GM23248 (cell line): ENCODE measurements around the gene HOXB3. TPM values are rescaled to one million over a fixed set of nuclear protein-coding genes. Genes with fewer than 3 reads are reported as not detected.

Experiments used
- DNase-seq: peaks from one replicate; pipeline ENCODE4 v3.0.0-alpha.2; 2015
- H2AFZ ChIP-seq: fragments of 200-600 bp; sonication (generic); 2 replicates; pipeline ENCODE4 v1.6.1; 2016; ENCODE audit warnings: antibody characterized with exemption
- H3F3A ChIP-seq: fragments of 200-600 bp; sonication (generic); 2 replicates; pipeline ENCODE4 v1.6.1; 2016; ENCODE audit warnings: mild to moderate bottlenecking, antibody characterized with exemption, mixed run types; ENCODE audit not compliant: insufficient read depth
- H3K27ac ChIP-seq: fragments of 200-600 bp; sonication (generic); 2 replicates; pipeline ENCODE4 v1.5.1; 2016; ENCODE audit warnings: mild to moderate bottlenecking
- H3K27me3 ChIP-seq: fragments of 200-600 bp; sonication (generic); replicated peaks from 2 replicates; pipeline ENCODE4 v1.6.1; 2016; ENCODE audit warnings: mild to moderate bottlenecking; ENCODE audit not compliant: insufficient read depth
- H3K36me3 ChIP-seq: fragments of 200-600 bp; sonication (generic); 2 replicates; pipeline ENCODE4 v1.6.1; 2016; ENCODE audit warnings: low read depth, mild to moderate bottlenecking
- H3K4me1 ChIP-seq: fragments of 200-600 bp; sonication (generic); 2 replicates; pipeline ENCODE4 v1.6.1; 2016; ENCODE audit warnings: mild to moderate bottlenecking; ENCODE audit not compliant: insufficient read depth
- H3K4me2 ChIP-seq: fragments of 200-600 bp; sonication (generic); one replicate; pipeline ENCODE4 v1.6.1; 2016; ENCODE audit warnings: mild to moderate bottlenecking; ENCODE audit not compliant: unreplicated experiment
- H3K4me3 ChIP-seq: fragments of 200-600 bp; sonication (generic); 2 replicates; pipeline ENCODE4 v1.5.1; 2016; ENCODE audit warnings: mild to moderate bottlenecking
- H3K79me2 ChIP-seq: fragments of 200-600 bp; sonication (generic); 2 replicates; pipeline ENCODE4 v1.6.1; 2016; ENCODE audit warnings: mild to moderate bottlenecking; ENCODE audit not compliant: insufficient read depth
- H3K9ac ChIP-seq: fragments of 200-600 bp; sonication (generic); 2 replicates; pipeline ENCODE4 v1.6.1; 2016; ENCODE audit warnings: mild to moderate bottlenecking
- H3K9me2 ChIP-seq: fragments of 200-600 bp; sonication (generic); 2 replicates; pipeline ENCODE4 v1.6.1; 2016; ENCODE audit warnings: mixed run types, mild to moderate bottlenecking, moderate library complexity; ENCODE audit not compliant: insufficient read depth
- H3K9me3 ChIP-seq: fragments of 200-600 bp; sonication (generic); one replicate; pipeline ENCODE4 v1.6.1; 2017; ENCODE audit warnings: low read depth
- H4K20me1 ChIP-seq: fragments of 200-600 bp; sonication (generic); 2 replicates; pipeline ENCODE4 v1.6.0; 2016; ENCODE audit not compliant: insufficient read depth
- EZH2 ChIP-seq: fragments of 200-600 bp; sonication (generic); IDR thresholded peaks from 2 replicates; pipeline ENCODE4 v1.6.1; 2018; ENCODE audit warnings: antibody characterized with exemption, mild to moderate bottlenecking; ENCODE audit not compliant: insufficient read depth, poor library complexity, severe bottlenecking
- EZH2phosphoT487 ChIP-seq: fragments of 200-600 bp; sonication (generic); IDR thresholded peaks from 2 replicates; pipeline ENCODE4 v1.6.1; 2018; ENCODE audit warnings: antibody characterized with exemption, moderate library complexity, mild to moderate bottlenecking, low read depth; ENCODE audit not compliant: insufficient read depth
- WGBS, 2 experiments: methylation state at CpG; one replicate each; pipeline ENCODE4 v1.1.6; 2015 to 2017; ENCODE audit warnings: low lambda C conversion rate in 2 of 2, low coverage in 1 of 2; ENCODE audit errors: missing lambda C conversion rate in 2 of 2; 5-methylcytosine and 5-hydroxymethylcytosine counted together
- in situ Hi-C: fragments of 300-500 bp; cut with MboI; formaldehyde crosslinking; loops from 2 replicates; pipeline ENCODE4 v1.15.0; 2020
- polyA plus RNA-seq: library from polyadenylated mRNA; unstranded; fragments of >200 nt; fragmentation: Nextera tagmentation; extraction: Ambion mirVana; gene quantifications from 2 replicates; pipeline ENCODE4 v1.2.1, GENCODE V29; 2016
- total RNA-seq: library from RNA; depleted of rRNA; stranded (reverse); fragments of >200 nt; shearing (Covaris generic); gene quantifications from 2 replicates; pipeline ENCODE4 v1.2.3, GENCODE V29; 2014

HOXB3 gene
- total and polyA plus RNA-seq, 2 experiments from 2014 or later: 1.9 to 2.4 TPM

DNA sequence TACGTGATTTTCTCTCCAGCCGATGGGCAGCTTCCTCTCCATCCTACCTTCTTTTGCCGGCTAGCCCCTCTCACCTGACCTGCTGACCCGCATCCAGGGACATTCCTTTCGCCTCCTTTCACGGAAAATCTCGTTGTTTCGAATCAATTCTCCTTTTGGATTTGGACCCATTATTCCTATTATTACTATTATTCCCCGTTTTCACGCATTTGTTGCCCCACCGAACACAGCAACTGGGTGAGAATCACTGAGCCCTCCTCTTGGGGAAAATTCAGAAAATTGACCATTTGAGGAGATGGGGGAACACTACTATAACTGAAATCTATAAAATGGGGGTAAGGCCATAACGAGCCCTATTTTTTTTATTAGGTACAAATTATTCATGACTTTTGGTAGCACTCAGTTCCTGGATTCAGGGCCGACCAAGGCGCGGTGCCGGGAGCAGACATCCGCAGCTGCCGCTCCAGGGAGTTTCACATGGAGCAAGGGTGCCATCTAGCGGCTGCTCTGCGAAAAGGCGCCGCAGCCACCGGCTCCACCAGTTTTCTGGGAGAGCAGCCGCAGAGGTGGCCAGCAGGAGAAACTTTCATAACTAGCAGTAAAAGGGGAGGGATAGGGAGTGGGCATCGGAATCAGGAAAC, 28.3 kb upstream of the HOXB3 start:
- Histone ChIP-seq H3K36me3 (no peaks in the 10 kb centered on the region), H3K27ac (no peak overlapping the region), H3K4me3 (peak overlapping the region; percentile 21; the same call in 1 of the 2 replicates), H3K9me2 (no peaks in the 10 kb centered on the region), H3K4me2 (peak overlapping the region; percentile 33), H3K4me1 (no peaks in the 10 kb centered on the region), H3K9me3 (no peaks in the 10 kb centered on the region), H3K79me2 (no peaks in the 10 kb centered on the region), H2AFZ (no peak overlapping the region), H3K27me3 (peaks cover 97% of the 10 kb centered on the region), H4K20me1 (no peaks in the 10 kb centered on the region), H3F3A (no peaks in the 10 kb centered on the region), H3K9ac (no peak overlapping the region)
- whole genome bisulfite sequencing, 2 experiments: 6% methylated on average over 25 of the region's 25 CpGs
- in situ Hi-C loops: no loop called here
- peak; percentile 92 for DNase-seq
- TF ChIP-seq EZH2phosphoT487: no peak; the same call in 1 of the 2 replicates
- TF ChIP-seq EZH2: no peak

DNA sequence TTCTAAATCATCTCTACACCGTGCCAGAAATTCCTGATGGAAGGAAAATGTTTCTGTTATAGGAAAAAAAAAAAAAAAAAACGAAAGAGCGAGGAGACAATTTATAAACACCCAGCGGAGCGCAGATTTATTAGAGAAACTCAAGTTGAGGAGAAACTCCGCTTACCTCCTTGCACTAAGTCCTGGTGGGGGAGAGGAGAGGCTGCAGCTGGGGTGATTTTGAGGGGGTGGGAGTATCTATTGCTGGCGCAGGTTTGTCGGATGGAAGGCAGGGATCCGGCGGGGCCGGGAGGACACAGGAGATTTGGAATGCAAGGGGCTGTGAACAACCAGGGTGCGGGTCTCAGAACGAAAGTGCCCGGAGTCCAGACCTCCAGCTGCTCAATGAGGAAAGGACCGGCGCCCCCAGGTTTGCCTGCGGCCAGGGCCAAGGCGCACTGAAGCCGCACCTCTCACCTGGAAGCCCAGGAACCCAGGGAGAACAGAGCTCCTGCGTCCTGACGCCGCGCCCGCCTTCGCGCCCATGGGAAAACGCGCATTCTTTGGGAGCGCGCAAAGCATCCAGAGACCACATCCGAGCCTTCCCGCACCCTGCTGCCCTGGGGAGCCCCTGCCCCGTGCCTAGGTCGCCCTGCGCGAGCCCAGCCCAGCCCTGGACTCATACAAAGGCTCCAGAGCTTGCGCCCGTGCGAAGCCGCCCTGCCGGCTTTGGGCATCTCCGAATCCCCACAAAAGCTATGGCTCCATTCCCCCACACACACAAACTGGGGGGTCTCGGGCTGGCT, 27.6 kb upstream of the HOXB3 start:
- H3K4me2 ChIP-seq: no peak overlapping the region
- no peaks in the 10 kb centered on the region for H3K9me3 ChIP-seq
- in situ Hi-C loops: no loop called here
- whole genome bisulfite sequencing, 2 experiments: 13 to 15% methylated on average over 41 to 43 of the region's 43 CpGs
- H3K36me3 ChIP-seq: no peaks in the 10 kb centered on the region
- H3F3A ChIP-seq: no peaks in the 10 kb centered on the region
- no peaks in the 10 kb centered on the region; the same call in 1 of the 2 replicates for H3K4me1 ChIP-seq
- TF ChIP-seq EZH2: peak; percentile 40
- no peak for TF ChIP-seq EZH2phosphoT487
- H3K79me2 ChIP-seq: no peaks in the 10 kb centered on the region
- no peak overlapping the region for H3K27ac ChIP-seq
- no peak overlapping the region for H3K9ac ChIP-seq
- H2AFZ ChIP-seq: no peak overlapping the region
- DNase-seq: peak; percentile 21
- H3K4me3 ChIP-seq: no peak overlapping the region
- H3K9me2 ChIP-seq: no peaks in the 10 kb centered on the region
- H4K20me1 ChIP-seq: no peaks in the 10 kb centered on the region
- H3K27me3 ChIP-seq: peaks cover 90% of the 10 kb centered on the region

DNA sequence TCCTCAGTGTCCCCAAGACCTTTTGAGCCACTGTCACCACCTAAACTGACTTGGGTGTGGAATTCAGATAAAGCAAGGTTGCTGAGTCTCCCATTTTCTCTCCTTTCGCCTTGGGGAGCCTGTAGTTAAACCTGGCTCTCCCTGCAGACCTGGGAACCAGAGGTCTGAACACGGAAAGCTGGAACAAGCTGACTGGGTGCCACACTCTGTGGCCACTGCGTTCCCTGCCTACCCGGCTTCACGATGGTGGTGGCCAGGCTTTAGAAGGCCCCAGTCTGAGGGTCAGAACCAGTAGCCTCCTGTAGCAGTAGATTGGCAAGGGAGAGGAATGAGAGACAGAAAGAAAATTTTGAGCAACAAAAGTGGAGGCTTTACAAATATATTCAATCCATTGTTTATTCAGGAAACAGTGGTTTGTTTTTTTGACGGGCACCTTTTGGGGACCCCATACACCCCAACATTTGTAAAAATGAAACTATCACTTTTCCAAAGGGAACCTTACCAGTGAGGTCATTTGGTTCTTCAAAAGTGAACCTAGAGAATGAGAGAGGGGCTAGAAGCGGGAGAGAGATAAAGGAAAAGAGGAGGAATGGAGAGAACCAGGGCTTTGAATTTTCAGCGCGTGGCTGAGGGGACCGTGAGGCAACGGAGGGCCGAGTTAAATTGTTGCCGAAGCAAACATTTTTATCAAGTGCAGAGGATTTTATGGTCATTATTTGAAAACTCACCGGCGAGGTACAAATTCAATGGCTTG, 26.9 kb upstream of the HOXB3 start:
- no peak overlapping the region for H3K4me2 ChIP-seq
- TF ChIP-seq EZH2phosphoT487 (0 out of 2 replicates have a peak, but pooled peaks have one; percentile 32), EZH2 (peak; percentile 57)

More for the DNA sequence above, 26.9 kb upstream of the HOXB3 start:
- in situ Hi-C loops: no loop called here
- H3K9me2 ChIP-seq: no peaks in the 10 kb centered on the region
- DNase-seq: no peak
- H3K79me2 ChIP-seq: no peaks in the 10 kb centered on the region
- WGBS, 2 experiments: 26 to 30% methylated on average over 15 of the region's 15 CpGs
- no peaks in the 10 kb centered on the region for H3F3A ChIP-seq
- H3K4me1 ChIP-seq: no peaks in the 10 kb centered on the region; the same call in 1 of the 2 replicates
- H3K27me3 ChIP-seq: peaks cover 82% of the 10 kb centered on the region
- H3K9me3 ChIP-seq: no peaks in the 10 kb centered on the region
- H3K36me3 ChIP-seq: no peaks in the 10 kb centered on the region
- H2AFZ ChIP-seq: no peak overlapping the region
- no peak overlapping the region for H3K27ac ChIP-seq
- H3K9ac ChIP-seq: no peak overlapping the region
- H3K4me3 ChIP-seq: no peak overlapping the region
- no peaks in the 10 kb centered on the region for H4K20me1 ChIP-seq
